KMS-11 (cell line): Measurements from ENCODE around the gene KCNA3.

Experiments
- H2AFZ ChIP-seq: fragments of 200-600 bp; sonication (generic); 2 replicates; pipeline ENCODE4 v1.6.1; 2016; ENCODE audit warnings: antibody characterized with exemption, mixed run types, low read depth
- H3K27ac ChIP-seq: fragments of 200-600 bp; sonication (generic); 2 replicates; pipeline ENCODE4 v1.6.1; 2016; ENCODE audit warnings: mild to moderate bottlenecking, mixed run types
- H3K27me3 ChIP-seq: fragments of 200-600 bp; sonication (generic); 2 replicates; pipeline ENCODE4 v1.6.1; 2017; ENCODE audit warnings: mild to moderate bottlenecking, low read depth, mixed run types, moderate library complexity; ENCODE audit not compliant: insufficient read depth
- H3K36me3 ChIP-seq: fragments of 200-600 bp; sonication (generic); 2 replicates; pipeline ENCODE4 v1.6.1; 2017; ENCODE audit warnings: mild to moderate bottlenecking, mixed run types; ENCODE audit not compliant: insufficient read depth
- H3K4me1 ChIP-seq: fragments of 200-600 bp; sonication (generic); 2 replicates; pipeline ENCODE4 v1.6.1; 2016; ENCODE audit warnings: mild to moderate bottlenecking, low read depth, mixed run types; ENCODE audit not compliant: poor library complexity, severe bottlenecking
- H3K4me2 ChIP-seq: fragments of 200-600 bp; sonication (generic); 2 replicates; pipeline ENCODE4 v1.7.0; 2016; ENCODE audit warnings: mild to moderate bottlenecking, mixed run types
- H3K4me3 ChIP-seq: fragments of 200-600 bp; sonication (generic); IDR thresholded peaks from 2 replicates; pipeline ENCODE4 v1.6.1; 2017; ENCODE audit warnings: low read depth, low read length, mixed read lengths; ENCODE audit not compliant: insufficient read depth
- H3K79me2 ChIP-seq: fragments of 200-600 bp; sonication (generic); 2 replicates; pipeline ENCODE4 v1.6.1; 2016; ENCODE audit warnings: low read depth, mixed run types; ENCODE audit not compliant: insufficient read depth
- H3K9ac ChIP-seq: fragments of 200-600 bp; sonication (generic); 2 replicates; pipeline ENCODE4 v1.6.1; 2016; ENCODE audit warnings: mild to moderate bottlenecking, mixed run types
- H4K20me1 ChIP-seq: fragments of 200-600 bp; sonication (generic); 2 replicates; pipeline ENCODE4 v1.6.1; 2016; ENCODE audit warnings: mild to moderate bottlenecking, mixed run types; ENCODE audit not compliant: insufficient read depth
- TF ChIP-seq, protein P1 (sequence below): fragments of 200-600 bp; sonication (generic); conservative IDR thresholded peaks from 2 replicates; pipeline ENCODE4 v1.6.1; 2017; ENCODE audit warnings: low read depth, mild to moderate bottlenecking, antibody characterized with exemption, low read length, moderate library complexity, mixed read lengths

KCNA3 gene

DNA sequence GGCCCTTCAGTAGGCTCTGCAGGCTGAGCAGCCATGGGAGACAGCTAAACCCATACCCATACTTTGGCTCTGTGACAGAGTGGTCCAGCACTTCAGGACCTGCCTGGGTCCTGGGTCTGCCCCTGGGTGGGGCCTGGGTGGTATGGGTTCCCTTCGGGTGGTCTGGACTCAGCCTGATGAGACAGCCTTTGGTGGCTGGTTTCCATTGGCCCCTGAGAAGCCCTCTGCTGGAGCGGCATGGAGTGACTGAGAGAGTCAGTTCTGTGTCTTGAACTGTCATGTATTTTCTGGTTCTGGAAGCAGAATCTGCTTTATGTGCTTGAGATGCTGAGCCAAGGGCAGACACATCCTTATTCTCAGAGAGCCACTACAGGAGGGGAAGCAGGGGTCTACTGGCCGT, 37.3 kb downstream of the KCNA3 start:
- no peak overlapping the region for H3K4me3 ChIP-seq
- H3K27me3 ChIP-seq: no peaks in the 10 kb centered on the region
- TF ChIP-seq, protein P1, sequence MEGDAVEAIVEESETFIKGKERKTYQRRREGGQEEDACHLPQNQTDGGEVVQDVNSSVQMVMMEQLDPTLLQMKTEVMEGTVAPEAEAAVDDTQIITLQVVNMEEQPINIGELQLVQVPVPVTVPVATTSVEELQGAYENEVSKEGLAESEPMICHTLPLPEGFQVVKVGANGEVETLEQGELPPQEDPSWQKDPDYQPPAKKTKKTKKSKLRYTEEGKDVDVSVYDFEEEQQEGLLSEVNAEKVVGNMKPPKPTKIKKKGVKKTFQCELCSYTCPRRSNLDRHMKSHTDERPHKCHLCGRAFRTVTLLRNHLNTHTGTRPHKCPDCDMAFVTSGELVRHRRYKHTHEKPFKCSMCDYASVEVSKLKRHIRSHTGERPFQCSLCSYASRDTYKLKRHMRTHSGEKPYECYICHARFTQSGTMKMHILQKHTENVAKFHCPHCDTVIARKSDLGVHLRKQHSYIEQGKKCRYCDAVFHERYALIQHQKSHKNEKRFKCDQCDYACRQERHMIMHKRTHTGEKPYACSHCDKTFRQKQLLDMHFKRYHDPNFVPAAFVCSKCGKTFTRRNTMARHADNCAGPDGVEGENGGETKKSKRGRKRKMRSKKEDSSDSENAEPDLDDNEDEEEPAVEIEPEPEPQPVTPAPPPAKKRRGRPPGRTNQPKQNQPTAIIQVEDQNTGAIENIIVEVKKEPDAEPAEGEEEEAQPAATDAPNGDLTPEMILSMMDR: no peak
- H3K4me1 ChIP-seq: peaks cover 98% of the 10 kb centered on the region
- no peak overlapping the region for H3K9ac ChIP-seq
- H4K20me1 ChIP-seq: no peaks in the 10 kb centered on the region
- no peaks in the 10 kb centered on the region for H3K79me2 ChIP-seq
- no peaks in the 10 kb centered on the region for H3K36me3 ChIP-seq
- H3K27ac ChIP-seq: peak overlapping the region; percentile 24; the same call in 1 of the 2 replicates
- H3K4me2 ChIP-seq: peak overlapping the region; percentile 17; the same call in 1 of the 2 replicates
- H2AFZ ChIP-seq: no peak overlapping the region

DNA sequence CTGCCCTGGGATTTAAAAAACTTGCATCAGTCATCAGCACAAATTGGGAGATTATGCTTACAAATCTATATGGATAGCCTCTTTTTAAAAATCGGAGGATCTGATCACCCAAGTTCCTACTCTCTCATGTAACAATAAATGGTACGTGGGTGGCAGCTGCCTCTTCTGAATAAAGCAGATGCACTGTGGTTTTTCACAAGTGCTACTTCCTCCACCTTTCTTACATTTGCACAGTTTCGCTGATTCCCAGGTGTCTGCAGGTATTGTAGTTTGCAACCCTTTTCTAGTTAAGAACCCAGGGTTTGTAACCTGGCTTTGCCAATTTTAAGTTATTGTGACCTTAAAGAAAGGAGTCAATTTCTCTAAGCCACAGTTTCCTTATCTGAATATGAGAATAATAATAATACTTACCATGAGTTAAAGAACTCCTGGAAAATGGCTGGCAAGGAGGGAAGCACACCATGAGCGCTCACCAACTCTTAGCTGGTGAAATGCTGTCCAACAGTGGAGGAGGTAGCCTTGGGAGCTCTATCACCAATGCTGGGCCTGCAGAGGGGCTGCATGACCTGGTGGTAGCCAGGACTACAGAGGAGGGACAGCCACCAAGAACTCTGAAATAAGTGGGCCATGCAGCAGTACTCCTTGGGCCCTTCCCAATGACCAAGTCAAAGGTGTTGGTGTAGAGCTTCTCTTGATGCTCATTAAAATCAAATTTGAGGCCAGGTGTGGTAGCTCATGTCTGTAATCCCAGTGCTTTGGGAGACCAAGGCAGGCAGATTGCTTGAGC, 38.4 kb downstream of the KCNA3 start:
- H3K4me3 ChIP-seq: no peak overlapping the region
- peak overlapping the region; percentile 81 for H3K27ac ChIP-seq
- no peaks in the 10 kb centered on the region for H3K79me2 ChIP-seq
- H3K9ac ChIP-seq: no peak overlapping the region
- TF ChIP-seq, protein P1: no peak
- no peak overlapping the region for H2AFZ ChIP-seq
- H3K27me3 ChIP-seq: no peaks in the 10 kb centered on the region
- peaks cover 98% of the 10 kb centered on the region for H3K4me1 ChIP-seq
- H3K4me2 ChIP-seq: peak overlapping the region; percentile 86
- no peaks in the 10 kb centered on the region for H3K36me3 ChIP-seq
- H4K20me1 ChIP-seq: no peaks in the 10 kb centered on the region

DNA sequence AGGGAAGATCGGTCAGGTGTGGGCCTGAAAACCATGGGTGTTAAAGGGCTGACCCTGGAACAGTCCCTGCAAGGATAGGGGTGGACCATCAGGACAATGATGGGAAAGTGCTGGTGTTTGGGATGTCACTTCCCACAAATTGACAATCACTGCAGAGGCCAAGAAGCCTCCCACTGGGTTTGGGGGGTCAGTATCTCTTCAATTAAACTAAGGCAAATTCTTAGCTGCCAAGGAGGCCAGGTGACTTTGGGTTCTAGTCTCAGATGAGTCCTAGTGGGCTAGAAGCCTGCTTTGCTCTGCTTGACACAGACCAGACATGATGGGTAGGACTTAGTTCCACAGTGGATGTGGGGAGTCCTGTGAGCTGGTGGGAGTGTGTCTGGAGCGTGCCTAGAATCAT, 39.3 kb downstream of the KCNA3 start:
- TF ChIP-seq, protein P1: no peak
- Histone ChIP-seq H2AFZ (no peak overlapping the region), H3K36me3 (no peaks in the 10 kb centered on the region), H3K79me2 (no peaks in the 10 kb centered on the region), H3K27ac (peak overlapping the region; percentile 81), H3K9ac (peak overlapping the region; percentile 32; the same call in 1 of the 2 replicates), H3K4me2 (peak overlapping the region; percentile 86), H4K20me1 (no peaks in the 10 kb centered on the region), H3K4me1 (peaks cover 98% of the 10 kb centered on the region), H3K4me3 (no peak overlapping the region), H3K27me3 (no peaks in the 10 kb centered on the region)

DNA sequence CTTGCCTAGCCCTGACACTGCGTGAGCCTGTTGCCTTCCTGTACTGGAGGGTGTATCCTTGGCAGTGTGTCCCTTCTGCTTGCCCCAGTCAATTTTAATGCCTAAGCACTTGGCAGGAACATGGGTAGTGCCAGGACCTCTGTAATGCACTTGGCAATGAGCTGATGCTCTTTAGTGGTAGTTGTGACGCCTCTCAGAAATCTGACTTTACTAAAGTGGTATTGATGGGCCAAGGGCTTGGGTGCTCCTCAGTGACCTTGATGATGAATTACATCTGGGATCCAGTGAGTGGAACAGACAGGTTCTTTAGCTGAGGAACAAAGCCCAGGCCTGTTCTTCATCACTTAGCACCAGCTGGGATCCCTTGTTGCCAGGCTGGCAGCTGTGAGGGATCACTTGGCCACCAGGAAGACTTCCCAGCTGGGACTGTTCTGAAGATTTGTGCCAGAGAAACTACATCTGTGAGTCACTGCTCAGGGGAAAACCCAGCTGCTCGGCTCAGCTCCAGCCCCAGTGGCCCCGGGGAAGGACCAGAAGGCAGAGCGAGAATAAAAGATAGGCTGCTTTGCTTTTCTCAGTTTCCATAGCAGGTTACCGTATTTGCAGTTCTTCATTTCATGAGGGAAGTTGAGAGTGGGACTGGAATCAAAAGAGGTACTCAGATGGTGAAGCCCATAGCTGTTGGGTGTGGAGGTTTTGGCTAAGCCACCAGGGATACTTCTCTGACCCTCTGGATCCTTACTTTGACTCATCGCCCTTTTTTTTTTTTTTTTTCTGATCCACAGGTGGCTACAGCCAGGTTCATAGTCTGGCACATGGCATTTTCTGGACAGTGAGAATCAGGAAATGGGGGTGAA, 40.1 kb downstream of the KCNA3 start:
- Histone ChIP-seq H2AFZ (no peak overlapping the region), H3K27me3 (no peaks in the 10 kb centered on the region), H3K27ac (peak overlapping the region; percentile 81), H3K9ac (peak overlapping the region; percentile 32; the same call in 1 of the 2 replicates), H3K4me3 (no peak overlapping the region), H3K4me1 (peaks cover 95% of the 10 kb centered on the region), H3K36me3 (no peaks in the 10 kb centered on the region), H3K4me2 (peak overlapping the region; percentile 86), H4K20me1 (no peaks in the 10 kb centered on the region), H3K79me2 (no peaks in the 10 kb centered on the region)
- TF ChIP-seq, protein P1: no peak
